H9 (cell line): Measurements from ENCODE around the gene UBA5. TPM values are rescaled to one million over a fixed set of nuclear protein-coding genes. Genes with fewer than 3 reads are reported as not detected.
A peak's percentile ranks its signal among the peaks of the same experiment; 100 is the strongest.

Experiments
- DNase-seq: peaks from one replicate; pipeline ENCODE4 v3.0.0-alpha.2; 2017
- H2AFZ ChIP-seq: one replicate; pipeline ENCODE4 v1.6.1; 2013; ENCODE audit warnings: mild to moderate bottlenecking, low read length, control low read depth, moderate library complexity
- H2AK5ac ChIP-seq: 2 replicates; pipeline ENCODE4 v1.6.1; 2013; ENCODE audit warnings: low read length, control low read depth, mixed read lengths; ENCODE audit not compliant: insufficient read length
- H2BK120ac ChIP-seq: one replicate; pipeline ENCODE4 v1.6.1; 2013; ENCODE audit warnings: low read depth, mild to moderate bottlenecking, low read length, control low read depth, inconsistent platforms; ENCODE audit not compliant: poor library complexity, severe bottlenecking
- H2BK12ac ChIP-seq: 2 replicates; pipeline ENCODE4 v1.6.1; 2013; ENCODE audit warnings: low read length, control low read depth, mixed read lengths, low read depth; ENCODE audit not compliant: insufficient read length
- H2BK15ac ChIP-seq: 2 replicates; pipeline ENCODE4 v1.6.1; 2013; ENCODE audit warnings: low read depth, low read length, control low read depth
- H2BK20ac ChIP-seq: one replicate; pipeline ENCODE4 v1.6.1; 2013; ENCODE audit warnings: low read depth, mild to moderate bottlenecking, low read length, control low read depth, inconsistent platforms; ENCODE audit not compliant: poor library complexity, severe bottlenecking
- H2BK5ac ChIP-seq: 2 replicates; pipeline ENCODE4 v1.6.1; 2013; ENCODE audit warnings: low read length, control low read depth, mixed read lengths; ENCODE audit not compliant: insufficient read length
- H3K14ac ChIP-seq: 2 replicates; pipeline ENCODE4 v1.6.1; 2013; ENCODE audit warnings: low read length, control low read depth; ENCODE audit not compliant: insufficient read depth
- H3K18ac ChIP-seq: 2 replicates; pipeline ENCODE4 v1.6.1; 2013; ENCODE audit warnings: low read depth, mild to moderate bottlenecking, mixed read lengths, low read length, control low read depth; ENCODE audit not compliant: insufficient read length
- H3K23ac ChIP-seq: 2 replicates; pipeline ENCODE4 v1.6.1; 2013; ENCODE audit warnings: low read length, control low read depth, mixed read lengths, low read depth; ENCODE audit not compliant: insufficient read length
- H3K23me2 ChIP-seq: 2 replicates; pipeline ENCODE4 v1.6.1; 2013; ENCODE audit warnings: low read depth, mild to moderate bottlenecking, mixed read lengths, low read length, control low read depth; ENCODE audit not compliant: insufficient read length, poor library complexity, severe bottlenecking
- H3K27ac ChIP-seq: 2 replicates; pipeline ENCODE4 v1.5.1; 2013; ENCODE audit warnings: low read length, control low read depth, mixed read lengths, low read depth; ENCODE audit not compliant: insufficient read length
- H3K27me3 ChIP-seq: 2 replicates; pipeline ENCODE4 v1.6.1; 2013; ENCODE audit warnings: low read length, control low read depth, inconsistent platforms; ENCODE audit not compliant: insufficient read depth
- H3K4ac ChIP-seq: 2 replicates; pipeline ENCODE4 v1.6.1; 2013; ENCODE audit warnings: low read depth, mild to moderate bottlenecking, control low read depth, inconsistent platforms, low read length, moderate library complexity
- H3K4me1 ChIP-seq: 2 replicates; pipeline ENCODE4 v1.6.1; 2013; ENCODE audit warnings: low read length, control low read depth, inconsistent platforms; ENCODE audit not compliant: insufficient read depth
- H3K4me2 ChIP-seq: 2 replicates; pipeline ENCODE4 v1.6.1; 2013; ENCODE audit warnings: low read length, control low read depth, mixed read lengths; ENCODE audit not compliant: insufficient read length, insufficient read depth
- H3K56ac ChIP-seq: 2 replicates; pipeline ENCODE4 v1.6.1; 2013; ENCODE audit warnings: low read depth, mild to moderate bottlenecking, mixed read lengths, low read length, control low read depth; ENCODE audit not compliant: insufficient read length
- H3K79me1 ChIP-seq: 2 replicates; pipeline ENCODE4 v1.6.1; 2013; ENCODE audit warnings: low read depth, mild to moderate bottlenecking, moderate library complexity, low read length, control low read depth, inconsistent platforms; ENCODE audit not compliant: insufficient read depth, poor library complexity, severe bottlenecking
- H3K79me2 ChIP-seq: 2 replicates; pipeline ENCODE4 v1.6.1; 2013; ENCODE audit warnings: low read length, control low read depth, inconsistent platforms; ENCODE audit not compliant: insufficient read depth
- H3K9ac ChIP-seq: 2 replicates; pipeline ENCODE4 v1.6.1; 2013; ENCODE audit warnings: low read length, control low read depth, mixed read lengths; ENCODE audit not compliant: insufficient read length; ENCODE audit errors: extremely low read depth
- H3K9me3 ChIP-seq: one replicate; pipeline ENCODE4 v1.6.1; 2013; ENCODE audit warnings: low read depth, low read length, inconsistent platforms; ENCODE audit not compliant: control insufficient read depth
- H3T11ph ChIP-seq: one replicate; pipeline ENCODE4 v1.6.1; 2013; ENCODE audit warnings: mild to moderate bottlenecking, low read length, control low read depth, inconsistent platforms
- H4K20me1 ChIP-seq: one replicate; pipeline ENCODE4 v1.6.1; 2013; ENCODE audit not compliant: control insufficient read depth, insufficient read length, insufficient read depth
- H4K5ac ChIP-seq: 2 replicates; pipeline ENCODE4 v1.6.1; 2013; ENCODE audit warnings: low read depth, mild to moderate bottlenecking, mixed read lengths, low read length, control low read depth; ENCODE audit not compliant: insufficient read length
- H4K8ac ChIP-seq: replicated peaks from 2 replicates; pipeline ENCODE4 v1.6.1; 2013; ENCODE audit warnings: low read length, control low read depth, mixed read lengths, low read depth; ENCODE audit not compliant: insufficient read length
- H4K91ac ChIP-seq: 2 replicates; pipeline ENCODE4 v1.6.1; 2013; ENCODE audit warnings: low read depth, mild to moderate bottlenecking, moderate library complexity, mixed read lengths, low read length, control low read depth; ENCODE audit not compliant: insufficient read length
- H3K27ac Mint-ChIP-seq, 3 experiments: 2 replicates in 2 of 3; 3 replicates in 1 of 3; pipeline ENCODE4 v1.8.0; 2020 to 2021; ENCODE audit warnings: mixed read lengths in 3 of 3, mild to moderate bottlenecking in 1 of 3, moderate library complexity in 1 of 3
- H3K27me3 Mint-ChIP-seq: 2 replicates; pipeline ENCODE4 v1.8.0; 2021; ENCODE audit warnings: low read depth, mild to moderate bottlenecking, moderate library complexity, mixed read lengths
- H3K36me3 Mint-ChIP-seq, 3 experiments: 2 replicates in 2 of 3; 3 replicates in 1 of 3; pipeline ENCODE4 v1.8.0; 2020 to 2021; ENCODE audit warnings: low read depth in 3 of 3, mixed read lengths in 3 of 3; ENCODE audit not compliant: insufficient read depth in 1 of 3
- H3K4me1 Mint-ChIP-seq, 2 experiments: 2 replicates each; pipeline ENCODE4 v1.8.0; 2020; ENCODE audit warnings: mixed read lengths in 2 of 2
- H3K4me3 Mint-ChIP-seq, 2 experiments: 2 replicates in 1 of 2; 3 replicates in 1 of 2; pipeline ENCODE4 v1.8.0; 2020 to 2021; ENCODE audit warnings: mild to moderate bottlenecking in 2 of 2, mixed read lengths in 2 of 2, moderate library complexity in 1 of 2
- H3K9me3 Mint-ChIP-seq, 2 experiments: 2 replicates in 1 of 2; 3 replicates in 1 of 2; pipeline ENCODE4 v1.8.0; 2020; ENCODE audit warnings: mild to moderate bottlenecking in 2 of 2, mixed read lengths in 2 of 2, moderate library complexity in 1 of 2
- CTCF ChIP-seq: fragments of 200-600 bp; sonication (generic); conservative IDR thresholded peaks from 3 replicates; pipeline ENCODE4 v1.8.0; 2021; ENCODE audit warnings: antibody characterized with exemption, mild to moderate bottlenecking
- WGBS: extraction: QIAGEN DNeasy Blood & Tissue Kit; methylation state at CpG from one replicate; pipeline ENCODE4 v1.1.7; 2013; ENCODE audit warnings: missing lambda C conversion rate, low lambda C conversion rate, mixed read lengths; ENCODE audit not compliant: insufficient read length; ENCODE audit errors: extremely low coverage; 5-methylcytosine and 5-hydroxymethylcytosine counted together
- total RNA-seq: library from RNA; stranded (reverse); gene quantifications from 2 replicates; pipeline ENCODE4 v1.2.1, GENCODE V29; 2021

UBA5 gene
- total RNA-seq, 1 experiment from 2014 or later, result 37.7 TPM

GRCh38 chr3:132721479-132722164, 61.5 kb downstream of the UBA5 start:
- Histone ChIP-seq H3K79me2 (no peaks in the 10 kb centered on the region), H4K20me1 (no peaks in the 10 kb centered on the region), H3K4ac (no peak overlapping the region), H3K23me2 (peaks cover 2% of the 10 kb centered on the region), H3K56ac (no peak overlapping the region), H3T11ph (no peak overlapping the region), H3K23ac (no peak overlapping the region), H2AK5ac (no peak overlapping the region), H3K9ac (peak overlapping the region; percentile 62), H2AFZ (no peak overlapping the region), H2BK12ac (no peak overlapping the region), H3K9me3 (no peaks in the 10 kb centered on the region), H4K5ac (no peak overlapping the region), H2BK5ac (no peak overlapping the region), H2BK20ac (no peak overlapping the region), H2BK120ac (no peak overlapping the region), H3K79me1 (no peaks in the 10 kb centered on the region), H4K8ac (no peak overlapping the region), H3K14ac (peak overlapping the region; percentile 26), H3K27ac (no peak overlapping the region), H3K4me2 (peak overlapping the region; percentile 46), H3K27me3 (no peaks in the 10 kb centered on the region), H4K91ac (no peak overlapping the region), H3K4me1 (no peaks in the 10 kb centered on the region; the same call in 1 of the 2 replicates), H2BK15ac (no peak overlapping the region), H3K18ac (peak overlapping the region; percentile 66)
- Mint-ChIP-seq H3K27ac (peak overlapping the region; percentile 86 to 95 (median 94); a peak in 6 of 7 replicates), H3K27me3 (no peaks in the 10 kb centered on the region), H3K36me3 (peaks cover 4 to 9% (median 8%) of the 10 kb centered on the region in 3 experiments; a peak in 6 of 7 replicates), H3K4me3 (peak overlapping the region; percentile 86 to 94), H3K9me3 (no peaks in the 10 kb centered on the region; a peak in 1 of 5 replicates), H3K4me1 (peaks cover 23 to 27% of the 10 kb centered on the region in 2 experiments)
- WGBS, result no CpG with 5 or more reads among the region's 47 CpGs
- peak; percentile 73 for DNase-seq
- TF ChIP-seq CTCF, result peak; percentile 48
